ENCODE measurements around the gene SMCO2. TPM values are rescaled to one million over a fixed set of nuclear protein-coding genes. Genes with fewer than 3 reads are reported as not detected.
"Not testable (repeated sequence)": the region's sequence is repeated elsewhere in the genome, so short reads cannot be mapped to it uniquely, and the experiment has no call there.

The SMCO2 gene
- total RNA-seq, 1 donor from 2014 or later = 0.47 TPM

GRCh38 chr12:27537855-27538675 lies 91.5 kb downstream of the SMCO2 start:
- ATAC-seq = no peak
- Histone ChIP-seq H3K4me3 (no peak overlapping the region), H3K27ac (peak overlapping the region; percentile 7), H3K36me3 (no peaks in the 10 kb centered on the region), H3K9me3 (no peaks in the 10 kb centered on the region), H3K4me1 (peaks cover 43% of the 10 kb centered on the region), H3K27me3 (ENCODE audit: low read depth) (no peaks in the 10 kb centered on the region)
- DNase-seq = no peak
- intact Hi-C loops (cut with DNase I) = no loop called here
- TF ChIP-seq CTCF (IDR thresholded peaks at IDR 0.05) = no peak

GRCh38 chr12:27539191-27539631 lies 92.7 kb downstream of the SMCO2 start:
- intact Hi-C loops (cut with DNase I) = no loop called here

GRCh38 chr12:27541031-27541719 lies 94.6 kb downstream of the SMCO2 start:
- intact Hi-C loops (cut with DNase I) = no loop called here
- Histone ChIP-seq H3K4me3 (no peak overlapping the region), H3K27me3 (ENCODE audit: low read depth) (no peaks in the 10 kb centered on the region), H3K36me3 (no peaks in the 10 kb centered on the region), H3K9me3 (no peaks in the 10 kb centered on the region), H3K27ac (peak overlapping the region; percentile 7), H3K4me1 (peaks cover 33% of the 10 kb centered on the region)
- ATAC-seq (peak in 1 of 2 donors; percentile 33), DNase-seq (no peak)
- TF ChIP-seq CTCF (IDR thresholded peaks at IDR 0.05) = no peak

More at GRCh38 chr12:27539191-27539631, 92.7 kb downstream of the SMCO2 start:
- H3K27me3 ChIP-seq (ENCODE audit: low read depth) = no peaks in the 10 kb centered on the region
- H3K4me1 ChIP-seq = peaks cover 36% of the 10 kb centered on the region
- H3K4me3 ChIP-seq = no peak overlapping the region
- TF ChIP-seq CTCF (IDR thresholded peaks at IDR 0.05) = no peak
- no peaks in the 10 kb centered on the region for H3K9me3 ChIP-seq
- ATAC-seq = no peak
- H3K27ac ChIP-seq = peak overlapping the region; percentile 9
- DNase-seq = no peak
- H3K36me3 ChIP-seq = no peaks in the 10 kb centered on the region

- H3K36me3 ChIP-seq = no peaks in the 10 kb centered on the region
- H3K27me3 ChIP-seq (ENCODE audit: low read depth) = no peaks in the 10 kb centered on the region
- intact Hi-C loops (cut with DNase I) = no loop called here
- H3K27ac ChIP-seq = peak overlapping the region; percentile 12
- no peak overlapping the region for H3K4me3 ChIP-seq
- TF ChIP-seq CTCF (IDR thresholded peaks at IDR 0.05) = no peak
- DNase-seq = no peak
- ATAC-seq = peak; percentile 67 to 80
- H3K4me1 ChIP-seq = peaks cover 30% of the 10 kb centered on the region
- no peaks in the 10 kb centered on the region for H3K9me3 ChIP-seq
Observed at GRCh38 chr12:27542628-27543027, 96.1 kb downstream of the SMCO2 start.

- H3K4me1 ChIP-seq = peaks cover 32% of the 10 kb centered on the region
- H3K9me3 ChIP-seq; DNase-seq; H3K27me3 ChIP-seq (ENCODE audit: low read depth); intact Hi-C loops (cut with DNase I); ATAC-seq; H3K27ac ChIP-seq; H3K36me3 ChIP-seq; H3K4me3 ChIP-seq: not testable (repeated sequence)
Observed at GRCh38 chr12:27544858-27545257, 98.3 kb downstream of the SMCO2 start.

- DNase-seq (no peak), ATAC-seq (no peak)
- intact Hi-C loops (cut with DNase I) = no loop called here
- peaks cover 40% of the 10 kb centered on the region for H3K4me1 ChIP-seq
- no peak overlapping the region for H3K27ac ChIP-seq
- no peak for TF ChIP-seq CTCF (IDR thresholded peaks at IDR 0.05)
- no peaks in the 10 kb centered on the region for H3K27me3 ChIP-seq (ENCODE audit: low read depth)
- no peak overlapping the region for H3K4me3 ChIP-seq
- no peaks in the 10 kb centered on the region for H3K9me3 ChIP-seq
- no peaks in the 10 kb centered on the region for H3K36me3 ChIP-seq
Observed at GRCh38 chr12:27545665-27546064, 99.1 kb downstream of the SMCO2 start.

Measured in lower lobe of right lung (tissue), 2 donors.